GM18517 (cell line): ENCODE data around the gene PROZ.
"Not testable (repeated sequence)": the region's sequence is repeated elsewhere in the genome, so short reads cannot be mapped to it uniquely, and the experiment has no call there.

Experiments
- ATAC-seq: cut with Tn5 transposase; IDR thresholded peaks from one replicate; pipeline ENCODE4 v1.9.1; 2021; ENCODE audit warnings: mild to moderate bottlenecking, moderate library complexity; ENCODE audit not compliant: unreplicated experiment

The PROZ gene

GRCh38 chr13:113157929-113158747 is at the start of gene PROZ:
Gene PROZ, plus strand, starts transcription at chr13:113158648. Its CDS starts 13 bp downstream, at chr13:113158661.
- no peak for ATAC-seq

DNA sequence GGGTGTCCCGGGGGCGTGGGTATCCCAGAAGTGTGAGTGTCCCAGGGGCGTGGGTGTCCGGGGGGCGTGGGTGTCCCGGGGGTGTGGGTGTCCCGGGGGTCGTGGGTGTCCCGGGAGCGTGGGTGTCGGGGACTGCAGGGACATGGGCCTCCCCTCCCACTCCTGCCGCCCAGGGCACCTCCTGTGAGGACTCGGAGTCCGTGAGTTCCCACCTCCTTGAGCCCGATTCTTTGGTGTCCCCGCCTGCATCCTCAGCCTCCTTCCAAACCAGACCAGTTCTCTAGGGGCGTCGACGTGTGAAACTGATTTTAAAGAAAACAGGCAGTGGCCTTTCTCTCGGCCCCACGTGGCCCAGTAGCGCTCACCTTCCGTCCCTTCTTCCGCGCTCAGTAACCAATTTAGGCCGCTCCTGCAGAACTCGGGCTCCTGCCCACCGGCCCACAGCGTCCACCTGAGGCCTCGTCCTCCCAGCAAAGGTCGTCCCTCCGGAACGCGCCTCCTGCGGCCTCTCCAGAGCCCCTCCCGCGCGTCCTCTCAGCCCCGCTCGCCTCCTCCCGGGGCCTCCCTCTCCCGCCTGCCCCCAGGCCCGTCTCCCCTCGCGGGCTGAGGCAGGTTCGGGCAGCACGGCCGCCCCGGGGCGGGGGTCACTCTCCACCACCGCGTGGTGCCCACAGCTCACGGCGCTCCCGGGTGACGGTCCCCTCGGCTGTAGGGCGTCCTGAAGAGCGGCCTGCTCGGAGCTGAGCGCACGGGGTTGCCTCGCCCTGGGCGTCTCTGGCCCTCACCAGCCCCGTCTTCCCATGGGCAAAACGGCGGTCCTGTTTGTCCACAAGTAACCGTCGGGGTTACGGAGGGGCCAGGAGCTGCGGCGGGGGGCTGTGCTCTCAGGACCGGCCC is 49.0 kb upstream of the PROZ start:
- ATAC-seq: no peak

GRCh38 chr13:113110048-113110851 is 48.2 kb upstream of the PROZ start:
- no peak for ATAC-seq

- no peak for ATAC-seq
Observed at GRCh38 chr13:113110852-113111315, 47.6 kb upstream of the PROZ start.

DNA sequence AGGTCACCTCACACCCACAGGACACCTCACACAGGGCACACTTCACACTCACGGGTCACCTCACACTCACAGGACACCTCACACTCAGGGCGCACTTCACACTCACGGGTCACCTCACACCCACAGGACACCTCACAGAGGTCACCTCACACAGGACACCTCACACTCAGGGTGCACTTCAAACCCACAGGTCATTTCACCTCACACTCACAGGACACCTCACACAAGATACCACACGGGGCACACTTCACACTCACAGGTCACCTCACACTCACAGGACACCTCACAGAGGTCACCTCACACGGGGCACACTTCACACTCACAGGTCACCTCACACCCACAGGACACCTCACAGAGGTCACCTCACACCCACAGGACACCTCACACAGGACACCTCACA is 46.6 kb upstream of the PROZ start:
- ATAC-seq: not testable (repeated sequence)

DNA sequence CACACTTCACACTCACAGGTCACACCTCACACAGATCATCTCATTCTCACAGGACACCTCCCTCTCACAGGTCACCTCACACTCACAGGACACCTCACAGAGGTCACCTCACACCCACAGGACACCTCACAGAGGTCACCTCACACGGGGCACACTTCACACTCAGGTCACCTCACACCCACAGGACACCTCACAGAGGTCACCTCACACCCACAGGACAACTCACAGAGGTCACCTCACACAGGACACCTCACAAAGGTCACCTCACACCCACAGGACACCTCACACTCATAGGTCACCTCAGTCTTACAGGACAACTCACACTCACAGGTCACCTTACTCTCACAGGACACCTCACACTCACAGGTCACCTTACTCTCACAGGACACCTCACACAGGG is 46.0 kb upstream of the PROZ start:
- not testable (repeated sequence) for ATAC-seq

GRCh38 chr13:113112893-113113845 is 45.3 kb upstream of the PROZ start:
- no peak for ATAC-seq

- no peak for ATAC-seq
Observed at GRCh38 chr13:113113846-113114271, 44.6 kb upstream of the PROZ start.

DNA sequence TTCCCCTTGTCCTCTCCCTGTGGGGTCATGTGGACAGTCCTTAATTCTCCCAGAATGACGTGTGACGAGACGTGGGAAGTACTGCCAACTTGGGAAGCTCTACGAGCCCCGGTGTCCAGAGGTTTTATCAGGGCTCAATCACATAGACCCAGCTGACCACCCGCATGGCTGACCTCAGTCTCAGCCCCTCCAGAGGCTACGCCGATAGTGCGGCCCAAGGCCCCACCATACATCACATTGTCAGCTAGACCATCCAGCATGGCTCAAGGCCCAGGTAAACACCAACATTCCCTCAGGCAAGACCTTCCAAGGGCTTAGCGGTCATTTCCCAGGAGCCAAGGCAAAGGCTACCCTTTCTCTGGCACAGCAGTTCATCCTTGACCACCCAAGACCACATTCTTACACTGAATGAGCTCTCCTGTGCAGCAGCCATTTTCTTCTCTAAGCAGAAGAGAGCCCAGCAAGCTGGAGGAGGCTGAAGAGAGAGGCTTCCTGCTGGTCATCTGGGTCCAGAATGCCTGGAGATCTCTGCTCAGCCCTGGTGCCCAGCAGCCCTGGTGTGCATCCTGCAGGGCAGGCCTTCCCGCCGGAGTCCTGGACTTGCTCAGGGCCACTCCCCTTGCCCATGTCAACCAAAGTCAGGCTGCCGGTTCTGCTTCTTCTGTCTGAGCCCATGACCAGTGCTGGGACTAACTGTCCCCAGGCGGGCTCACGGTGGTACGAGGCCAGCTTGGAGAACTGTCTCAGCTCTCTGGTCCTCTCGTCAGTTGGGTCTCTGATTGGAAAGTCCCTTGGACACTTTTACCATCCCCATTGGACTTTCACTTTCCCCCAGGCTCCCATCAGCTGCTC is 43.7 kb upstream of the PROZ start:
- ATAC-seq: no peak

DNA sequence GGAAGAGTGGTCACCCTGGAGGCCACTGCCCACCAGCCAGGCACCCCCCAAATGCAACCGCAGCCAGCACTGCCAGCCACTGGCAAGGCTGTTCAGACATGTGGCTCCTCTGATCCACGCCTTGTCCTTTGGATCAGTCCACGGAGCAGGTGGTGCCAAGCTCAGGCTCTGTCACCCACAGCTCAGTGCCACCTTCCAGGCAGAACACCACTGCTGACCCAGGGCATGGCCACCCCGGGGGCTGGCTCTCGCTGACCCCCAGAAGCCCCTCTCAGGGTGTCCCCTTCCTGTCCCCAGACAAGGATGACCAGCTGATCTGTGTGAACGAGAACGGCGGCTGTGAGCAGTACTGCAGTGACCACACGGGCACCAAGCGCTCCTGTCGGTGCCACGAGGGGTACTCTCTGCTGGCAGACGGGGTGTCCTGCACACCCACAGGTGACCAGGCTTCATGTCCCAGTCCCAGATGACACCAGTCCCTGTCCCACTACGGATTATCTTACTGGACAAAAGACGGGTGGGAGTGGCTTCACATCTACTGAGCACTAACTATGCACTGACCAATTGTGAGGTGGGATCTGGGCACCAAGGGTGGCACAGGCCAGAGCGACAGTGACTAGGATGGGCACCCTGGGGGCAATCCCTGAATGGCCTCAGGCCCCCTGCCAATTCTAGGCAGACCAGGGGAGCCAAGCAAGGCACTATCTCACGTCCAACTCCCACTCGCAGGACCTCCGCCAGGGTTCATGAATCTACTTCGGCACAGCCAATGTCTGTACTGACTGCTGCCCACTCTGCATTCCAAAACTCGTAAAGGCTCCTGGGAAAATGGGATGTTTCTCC is 42.9 kb upstream of the PROZ start:
- no peak for ATAC-seq

GRCh38 chr13:113116206-113116800 is 42.1 kb upstream of the PROZ start:
- no peak for ATAC-seq

- no peak for ATAC-seq
Observed at GRCh38 chr13:113116871-113117271, 41.6 kb upstream of the PROZ start.

- no peak for ATAC-seq
Observed at GRCh38 chr13:113117335-113117872, 41.0 kb upstream of the PROZ start.

- no peak for ATAC-seq
Observed at GRCh38 chr13:113117911-113118260, 40.6 kb upstream of the PROZ start.

- ATAC-seq: no peak
Observed at GRCh38 chr13:113118261-113119021, 40.0 kb upstream of the PROZ start.

GRCh38 chr13:113119166-113119821 is 39.2 kb upstream of the PROZ start:
- ATAC-seq: no peak
